HG03060 (cell line): ENCODE measurements around the gene EID3.
"Not testable (repeated sequence)": the region's sequence is repeated elsewhere in the genome, so short reads cannot be mapped to it uniquely, and the experiment has no call there.

ENCODE experiments used
- ATAC-seq: cut with Tn5 transposase; IDR thresholded peaks from one replicate; pipeline ENCODE4 v1.9.1; 2021; ENCODE audit warnings: low read depth, moderate number of reproducible peaks; ENCODE audit not compliant: unreplicated experiment

EID3 gene

GRCh38 chr12:104288635-104289274, 14.8 kb upstream of the EID3 start:
- ATAC-seq = peak; percentile 35

GRCh38 chr12:104290320-104290719, 13.2 kb upstream of the EID3 start:
- no peak for ATAC-seq

GRCh38 chr12:104290855-104291254, 12.7 kb upstream of the EID3 start:
- no peak for ATAC-seq

GRCh38 chr12:104291867-104292524, 11.5 kb upstream of the EID3 start:
- no peak for ATAC-seq

GRCh38 chr12:104292872-104293794, 10.4 kb upstream of the EID3 start:
- no peak for ATAC-seq

- not testable (repeated sequence) for ATAC-seq
These were observed 9.2 kb upstream of the EID3 start for GRCh38 chr12:104294158-104294859.

- no peak for ATAC-seq
These were observed 8.4 kb upstream of the EID3 start for GRCh38 chr12:104294927-104295668.

GRCh38 chr12:104295954-104296353, 7.6 kb upstream of the EID3 start:
- no peak for ATAC-seq

- ATAC-seq = no peak
These were observed 6.8 kb upstream of the EID3 start for GRCh38 chr12:104296718-104297117.

- no peak for ATAC-seq
These were observed 5.9 kb upstream of the EID3 start for GRCh38 chr12:104297477-104298113.

- ATAC-seq = no peak
These were observed 3.6 kb upstream of the EID3 start for GRCh38 chr12:104299842-104300481.

- ATAC-seq = no peak
These were observed 896 bp downstream of the EID3 start for GRCh38 chr12:104304261-104305009.

GRCh38 chr12:104305349-104305748, 1.8 kb downstream of the EID3 start:
- no peak for ATAC-seq

- ATAC-seq = no peak
These were observed 2.8 kb downstream of the EID3 start for GRCh38 chr12:104306376-104306775.

GRCh38 chr12:104306943-104307654, 3.6 kb downstream of the EID3 start:
- no peak for ATAC-seq

- ATAC-seq = no peak
These were observed 4.1 kb downstream of the EID3 start for GRCh38 chr12:104307655-104308000.

GRCh38 chr12:104309446-104309993, 6.0 kb downstream of the EID3 start:
- ATAC-seq = no peak
